Uterus (tissue), 2 donors: ENCODE results near the gene SMOC1.

Experiments
- CTCF ChIP-seq, 4 experiments: fragments of 200-600 bp in 2 of 4; fragments of 450-650 bp in 2 of 4; sonication (generic) in 2 of 4; IDR thresholded peaks; one replicate each; pipeline ENCODE4 v1.5.1; 2016 to 2019; ENCODE audit warnings: antibody characterized with exemption in 4 of 4, mild to moderate bottlenecking in 2 of 4, moderate library complexity in 1 of 4
- POLR2A ChIP-seq, 2 donors: fragments of 450-650 bp; IDR thresholded peaks; one replicate each; pipeline ENCODE4 v1.6.1; 2016; ENCODE audit warnings: antibody characterized with exemption in 2 of 2, mild to moderate bottlenecking in 1 of 2, moderate library complexity in 1 of 2

GRCh38 chr14:69938751-69939150, 59.5 kb downstream of the SMOC1 start:
- no peak for TF ChIP-seq CTCF (IDR thresholded peaks at IDR 0.05)
- TF ChIP-seq POLR2A (IDR thresholded peaks at IDR 0.05): no peak
